ENCODE data around the gene HSD11B2.
A peak's percentile ranks its signal among the peaks of the same experiment; 100 is the strongest.

Gene HSD11B2

DNA sequence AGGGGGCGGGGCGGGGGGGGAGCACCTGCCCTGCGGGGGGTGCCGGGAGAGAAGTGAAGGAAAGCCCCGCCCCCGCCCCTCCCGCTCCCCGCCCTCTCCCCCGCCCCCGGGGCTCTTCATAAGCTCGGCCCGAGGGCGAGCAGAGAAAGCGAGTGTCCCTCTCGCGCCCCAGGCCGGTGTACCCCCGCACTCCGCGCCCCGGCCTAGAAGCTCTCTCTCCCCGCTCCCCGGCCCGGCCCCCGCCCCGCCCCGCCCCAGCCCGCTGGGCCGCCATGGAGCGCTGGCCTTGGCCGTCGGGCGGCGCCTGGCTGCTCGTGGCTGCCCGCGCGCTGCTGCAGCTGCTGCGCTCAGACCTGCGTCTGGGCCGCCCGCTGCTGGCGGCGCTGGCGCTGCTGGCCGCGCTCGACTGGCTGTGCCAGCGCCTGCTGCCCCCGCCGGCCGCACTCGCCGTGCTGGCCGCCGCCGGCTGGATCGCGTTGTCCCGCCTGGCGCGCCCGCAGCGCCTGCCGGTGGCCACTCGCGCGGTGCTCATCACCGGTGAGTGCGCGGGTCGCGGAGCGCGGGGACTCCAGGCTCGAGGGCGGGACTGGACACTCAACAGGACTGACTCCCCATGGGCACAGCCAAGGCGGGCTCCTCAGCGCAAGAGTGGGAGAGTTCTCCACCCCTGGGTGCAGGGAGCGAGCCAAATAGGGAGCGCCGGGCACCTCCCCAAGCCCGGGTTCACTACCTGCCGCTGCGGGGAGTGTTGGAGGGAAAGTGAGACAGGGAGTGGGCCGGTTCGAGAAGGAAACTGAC, at the start of gene HSD11B2:
Gene HSD11B2 (plus strand): TSS at position 145 of the 798 bp plus-strand sequence. CDS start 128 bp downstream, at position 273.
- DNase-seq: peak in 1 of 4 experiments; percentile 12

DNA sequence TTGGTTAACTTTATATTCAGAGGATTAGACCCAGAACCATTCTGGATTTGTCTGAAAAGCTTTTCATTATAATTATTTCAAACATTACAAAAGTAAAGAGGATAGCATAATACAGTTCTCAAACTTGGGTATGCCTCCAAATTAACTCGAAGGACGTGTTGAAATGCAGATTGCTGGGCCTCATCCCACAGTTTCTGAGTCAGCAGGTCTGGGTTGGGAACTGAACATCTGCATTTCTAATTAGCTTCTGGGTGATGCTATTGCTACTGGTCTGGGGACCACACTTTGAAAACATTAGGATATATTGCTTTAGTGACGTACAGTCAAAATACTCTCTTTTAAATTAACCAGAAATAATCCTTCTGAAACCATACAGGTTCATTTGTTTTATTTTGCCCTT, 47.6 kb upstream of the HSD11B2 start:
- DNase-seq: no peak

DNA sequence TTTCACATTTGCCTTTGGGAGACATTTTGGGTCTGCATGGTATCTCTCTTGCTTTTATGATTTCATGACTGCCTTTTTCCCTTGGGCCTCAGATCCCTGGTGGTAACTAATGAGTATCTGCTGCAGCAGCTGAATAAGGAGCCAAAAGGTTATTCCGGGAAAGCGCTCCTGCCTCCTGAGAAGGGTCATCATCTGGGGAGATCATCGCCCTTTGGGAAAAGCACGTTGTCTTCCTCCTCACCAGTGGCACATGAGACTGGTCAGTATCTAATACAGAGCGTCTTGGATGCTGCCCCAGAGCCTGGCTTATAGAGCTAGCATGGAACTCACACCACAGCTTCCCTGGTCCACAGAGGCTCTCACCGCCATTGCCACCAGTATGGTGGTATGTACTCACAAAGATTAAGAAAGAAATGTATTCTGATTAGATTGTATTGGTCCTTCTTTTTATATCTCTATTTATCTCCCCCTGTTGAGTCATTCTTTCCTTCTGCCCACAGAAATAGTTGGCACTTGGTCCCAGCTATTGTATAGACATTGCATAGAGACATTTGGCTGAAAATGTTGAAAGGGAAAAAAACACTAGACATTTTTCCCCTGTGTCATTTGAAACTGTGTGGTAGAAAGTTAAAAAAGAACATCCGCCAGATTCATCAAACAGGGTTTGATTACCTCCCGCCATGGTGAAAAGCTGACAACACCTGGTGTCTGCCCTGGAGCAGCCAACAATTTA, 46.0 kb upstream of the HSD11B2 start:
- no peak for DNase-seq

DNA sequence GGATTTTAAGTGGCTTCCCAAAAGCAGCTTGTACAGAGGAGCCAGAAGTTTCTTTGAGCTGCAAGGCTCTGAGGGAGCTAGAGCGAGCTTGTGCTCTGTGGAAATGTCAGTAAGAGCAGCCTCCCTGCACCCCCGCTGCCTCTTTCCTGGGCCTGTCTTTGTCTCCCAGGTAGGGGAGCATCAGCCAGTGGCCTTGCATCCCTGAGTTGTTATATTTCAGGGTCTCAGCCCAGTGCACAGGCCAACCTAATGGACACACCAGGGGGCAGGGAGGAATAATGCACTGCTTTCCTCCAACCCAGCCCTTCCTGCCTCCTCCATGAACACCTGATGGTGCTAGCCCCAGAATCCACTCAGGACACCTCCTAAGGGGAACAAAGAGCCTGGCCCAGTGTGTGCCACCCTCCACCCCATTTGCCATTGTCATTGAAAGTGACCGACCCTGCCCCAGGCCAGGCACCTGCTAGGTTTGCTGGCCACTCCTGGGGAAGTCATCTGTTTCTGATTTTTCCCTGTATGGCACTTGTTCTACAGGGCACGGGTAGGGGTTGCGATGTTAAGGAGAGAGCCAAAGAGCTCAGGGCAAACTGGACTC, 44.0 kb upstream of the HSD11B2 start:
- DNase-seq: no peak

DNA sequence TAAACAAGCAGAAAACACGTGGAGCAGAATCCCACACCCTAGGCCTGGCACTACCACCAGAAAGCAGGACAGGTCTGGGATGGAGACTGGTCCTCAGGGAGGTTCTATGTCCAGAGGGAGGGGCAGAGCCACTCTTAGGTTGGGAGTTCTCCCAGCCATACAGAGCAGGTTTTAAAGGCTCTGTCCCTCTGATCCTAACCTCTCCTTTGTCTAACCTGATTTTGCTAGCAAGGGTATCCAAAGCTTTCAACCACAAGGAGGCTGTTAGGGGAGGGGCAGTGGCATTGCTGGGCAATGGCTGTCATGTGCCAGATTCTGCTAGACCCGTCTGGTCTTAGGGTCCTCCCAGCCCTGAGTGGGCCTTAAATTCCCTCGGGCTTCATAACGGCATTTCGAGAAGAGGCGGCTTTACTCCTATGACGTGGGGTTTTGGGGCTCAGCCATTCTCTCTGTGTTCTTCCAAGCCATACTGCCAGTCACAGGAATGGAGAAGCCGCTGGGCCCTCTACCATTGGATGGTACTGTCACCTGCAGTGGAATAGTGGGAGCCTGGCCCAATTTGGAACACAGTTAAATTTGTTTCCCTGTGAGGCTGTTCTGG, 43.3 kb upstream of the HSD11B2 start:
- no peak for DNase-seq

DNA sequence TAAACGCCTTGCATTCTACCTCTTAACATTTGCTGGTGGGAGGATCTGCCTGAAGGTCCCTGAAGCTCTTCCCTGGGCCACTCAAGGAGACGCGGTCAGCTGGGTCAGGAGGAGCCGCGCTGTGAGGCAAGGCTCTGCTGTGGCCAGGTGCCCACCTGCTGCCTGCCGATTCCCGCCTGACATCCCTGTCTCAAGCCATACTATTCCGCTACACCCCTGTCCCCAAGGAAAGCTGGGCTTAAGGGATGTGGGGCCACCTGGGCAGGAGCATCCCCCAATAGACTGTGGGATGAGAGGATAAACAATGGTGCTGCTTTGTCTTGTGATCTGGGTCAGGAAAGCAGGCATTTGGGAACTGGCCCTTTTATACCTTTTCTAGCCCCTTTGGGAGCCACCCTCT, 42.7 kb upstream of the HSD11B2 start:
- no peak for DNase-seq

DNA sequence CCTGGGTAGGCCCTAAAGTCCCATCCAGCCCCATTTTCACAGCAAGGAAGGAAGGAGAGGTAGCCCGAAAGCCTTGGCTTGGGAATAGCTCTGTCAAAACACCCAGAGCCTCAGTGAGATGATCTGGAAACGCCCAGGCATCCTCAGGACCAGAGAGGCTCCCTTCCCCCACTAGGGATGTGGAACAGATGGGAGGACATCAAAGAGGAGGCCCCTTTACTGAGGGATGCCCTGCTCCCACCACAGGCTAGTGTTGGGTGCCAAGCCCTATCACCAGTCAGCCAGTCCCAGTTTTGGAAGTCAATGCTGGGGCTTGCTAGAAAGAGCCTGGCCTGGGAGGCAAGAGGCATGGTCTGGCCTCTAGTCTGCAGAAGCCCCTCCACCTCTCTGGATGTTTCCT, 42.3 kb upstream of the HSD11B2 start:
- no peak for DNase-seq

DNA sequence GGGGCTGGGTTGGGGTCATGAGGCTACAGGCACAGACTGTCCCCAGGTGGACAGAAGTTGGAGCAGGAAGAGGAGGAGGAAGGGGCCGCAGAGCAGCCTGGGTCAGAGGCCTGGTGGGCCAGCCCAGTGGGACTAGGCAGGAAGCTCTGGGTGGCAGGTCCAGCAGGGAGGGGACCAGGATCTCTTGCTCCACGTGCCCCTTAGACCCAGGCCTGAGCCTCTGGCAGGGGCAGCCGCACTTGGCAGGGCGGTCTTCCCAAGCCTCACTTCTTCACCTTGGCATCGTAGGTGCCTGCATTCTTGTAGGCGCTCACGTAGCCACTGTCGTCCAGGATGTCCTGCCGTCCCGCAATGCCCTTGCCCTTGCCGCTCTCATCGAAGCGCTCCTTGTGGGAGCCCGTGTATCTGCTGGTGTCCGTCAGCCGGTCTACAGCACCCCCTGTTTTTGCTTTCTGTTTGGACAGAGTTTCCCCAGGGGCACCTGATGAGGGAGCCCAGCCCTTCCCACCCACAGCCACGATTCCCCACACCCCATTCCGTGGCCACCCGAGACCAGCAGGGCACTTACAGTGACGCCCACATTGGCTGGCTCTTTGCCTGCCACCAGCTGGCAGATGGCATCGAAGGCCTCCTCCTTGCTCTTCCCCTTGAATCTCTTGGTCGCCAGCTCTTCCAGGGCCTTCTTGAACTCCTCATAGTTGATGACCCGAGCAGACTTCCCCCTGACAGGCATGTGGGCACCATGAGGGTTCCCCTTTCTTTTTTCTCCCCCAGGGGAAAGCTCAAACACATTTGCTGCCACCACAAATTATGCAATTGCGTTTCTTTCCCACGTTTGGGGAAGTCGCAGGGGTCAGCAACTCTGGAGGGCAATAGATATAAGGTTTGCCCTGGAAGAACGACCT, 40.8 kb upstream of the HSD11B2 start:
- no peak for DNase-seq

DNA sequence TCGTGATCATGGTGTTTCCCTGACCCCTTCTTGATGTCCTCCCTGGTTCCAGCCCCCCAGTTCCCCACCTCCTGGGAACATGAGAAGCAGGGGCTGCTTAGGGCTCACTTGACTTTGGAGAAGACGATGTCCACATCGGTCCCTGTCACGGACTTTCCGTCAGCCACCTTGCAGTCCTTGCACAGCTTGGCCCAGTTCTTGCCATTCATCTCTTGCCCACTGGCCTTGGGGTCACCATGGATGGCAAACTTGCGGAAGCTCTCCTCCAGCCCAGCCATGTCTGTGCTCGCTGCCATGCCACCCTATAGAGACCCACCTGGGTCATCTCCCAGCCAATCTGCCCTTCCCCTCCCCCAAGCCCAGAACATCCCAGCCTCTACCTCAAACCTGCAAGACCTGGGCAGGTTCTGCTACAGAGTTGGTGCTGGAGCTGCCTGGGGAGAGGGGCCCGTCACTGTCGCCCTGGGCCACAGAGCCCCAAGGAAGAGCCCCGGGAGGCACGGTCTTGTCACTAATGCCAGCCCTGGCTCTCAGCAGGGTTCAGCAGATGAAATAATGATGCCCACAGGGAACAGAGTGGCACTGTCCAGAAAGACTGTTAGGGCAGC, 40.0 kb upstream of the HSD11B2 start:
- no peak for DNase-seq

DNA sequence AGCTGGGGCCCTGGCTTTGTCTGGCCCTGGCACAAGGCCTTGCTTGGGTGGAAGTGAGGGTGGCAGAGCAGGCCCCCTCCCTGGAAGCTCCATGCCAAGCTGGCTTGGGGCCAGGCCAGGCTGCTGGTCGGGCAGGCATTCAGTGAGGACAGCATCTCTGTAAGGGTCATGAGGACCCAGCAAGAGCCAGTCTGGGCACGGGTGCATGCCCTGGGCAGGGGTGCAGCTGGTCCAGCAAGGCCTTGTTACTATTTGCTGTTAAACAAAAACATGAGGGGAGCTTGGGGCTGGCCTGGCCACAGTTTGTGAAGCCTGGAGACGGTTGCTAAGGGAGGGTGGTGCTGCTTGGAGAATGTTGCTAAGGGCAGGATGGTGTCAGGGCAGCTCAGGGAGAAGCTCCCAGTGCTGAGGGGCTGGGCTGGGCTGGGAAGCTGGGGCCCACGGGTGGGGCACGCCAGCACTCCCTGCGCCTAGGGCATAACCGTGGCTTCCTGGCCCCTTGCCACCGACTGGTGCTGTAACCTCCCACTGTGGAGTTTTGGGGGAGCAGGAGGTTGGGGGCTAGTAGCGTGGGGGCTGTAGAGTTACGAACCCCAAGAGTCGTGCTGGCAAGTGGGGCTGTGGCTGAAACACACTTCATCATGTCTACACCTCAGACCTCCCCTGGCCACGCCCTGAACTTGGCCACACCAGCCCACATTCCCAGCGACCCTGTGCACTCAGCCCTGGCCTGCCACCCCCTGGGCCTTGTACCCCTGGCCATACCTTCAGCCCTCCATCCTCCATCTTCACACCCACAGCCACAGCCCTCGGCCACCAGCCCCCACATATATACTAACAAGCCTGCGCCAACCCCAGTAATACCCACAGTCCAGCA, 39.3 kb upstream of the HSD11B2 start:
- DNase-seq: no peak

DNA sequence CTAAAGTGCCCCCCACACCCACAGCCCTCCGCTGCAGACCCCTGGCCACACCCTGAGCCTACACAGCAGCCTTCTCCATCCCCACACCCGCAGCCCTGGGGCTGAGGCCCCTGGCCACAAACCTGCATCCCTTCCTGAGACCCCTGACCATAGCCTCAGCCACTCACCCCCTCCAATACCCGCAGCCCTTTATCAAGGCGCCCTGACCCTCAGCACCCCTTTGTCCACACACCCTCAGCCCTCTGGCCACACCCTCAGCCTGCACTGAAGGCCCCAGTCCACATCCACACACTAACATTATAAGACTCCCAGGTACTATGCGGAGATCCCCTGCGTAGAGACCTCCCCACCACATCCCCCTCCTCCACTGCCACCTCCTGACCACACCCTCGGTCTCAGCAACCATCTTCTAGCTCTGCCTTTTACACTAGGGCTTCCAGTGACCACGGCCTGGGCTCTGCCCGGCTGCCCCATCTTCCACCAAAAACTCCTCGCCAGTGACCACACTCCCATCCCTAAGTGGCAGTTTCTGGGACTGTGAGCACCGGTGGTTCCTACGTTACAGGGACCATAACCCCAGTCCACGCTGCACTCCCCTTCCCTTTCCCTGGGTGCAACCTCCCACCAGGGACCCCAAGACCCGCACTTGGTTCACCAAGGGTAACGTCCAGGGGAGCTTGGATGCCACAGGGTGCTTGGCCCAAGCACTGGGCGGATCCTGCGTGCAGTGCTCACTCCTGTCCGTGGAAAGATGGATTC, 38.4 kb upstream of the HSD11B2 start:
- DNase-seq: no peak

DNA sequence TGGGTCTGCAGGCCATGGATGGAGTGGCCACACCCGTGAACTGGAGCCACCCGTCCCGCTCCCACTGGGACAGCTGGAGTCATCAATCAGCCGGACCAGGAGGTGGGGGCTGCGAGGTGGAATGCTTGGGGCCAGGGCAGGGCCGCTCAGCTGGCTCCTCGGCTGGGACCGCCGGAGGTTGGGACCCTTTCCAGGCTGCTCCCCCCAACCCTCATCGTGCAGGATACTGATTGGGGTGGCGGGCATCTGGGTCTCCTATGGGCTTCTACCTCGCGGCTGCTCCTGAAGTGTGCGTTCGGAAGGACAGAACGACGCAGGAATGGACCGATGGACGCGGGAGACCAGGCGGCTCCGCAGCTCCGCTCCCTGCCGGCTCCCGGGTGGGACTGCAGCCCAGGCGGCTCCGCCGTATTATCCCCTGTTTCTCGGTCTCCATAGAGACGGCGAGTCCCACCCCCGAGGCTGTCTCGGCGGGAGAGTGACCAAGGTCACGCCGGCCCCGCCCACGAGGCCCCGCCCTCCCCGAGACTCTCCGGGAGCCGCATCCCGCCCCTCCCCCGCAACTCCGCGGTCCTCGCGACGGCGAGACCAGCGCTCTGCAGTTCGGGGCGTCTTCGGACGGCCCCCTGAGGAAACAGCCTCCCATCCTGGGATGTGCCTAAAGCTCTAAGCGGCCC, 37.7 kb upstream of the HSD11B2 start, which contains the start of gene TPPP3:
Gene TPPP3 (minus strand): TSS at position 388 of the 677 bp plus-strand sequence. CDS start 2,387 bp downstream, outside the sequence.
- peak in 1 of 4 experiments; percentile 8 for DNase-seq

DNA sequence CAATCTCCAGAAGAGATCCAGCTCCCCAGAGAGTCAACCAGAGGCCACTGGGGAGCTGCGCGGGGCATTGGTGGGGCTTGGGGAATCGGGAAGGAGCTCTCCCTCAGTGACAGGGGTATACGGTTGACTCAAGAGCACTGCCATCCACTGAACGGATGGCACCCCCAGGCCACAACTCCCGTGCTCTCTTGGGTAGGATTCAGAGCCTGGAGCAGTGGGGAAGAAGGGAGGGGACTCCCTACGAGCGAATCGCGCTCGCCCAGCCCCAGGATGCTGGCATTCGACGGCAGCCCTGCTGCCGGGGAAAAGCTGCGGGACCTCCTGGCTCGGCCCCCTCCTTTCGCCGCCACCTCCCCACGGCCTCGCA, 37.1 kb upstream of the HSD11B2 start:
- DNase-seq: no peak

DNA sequence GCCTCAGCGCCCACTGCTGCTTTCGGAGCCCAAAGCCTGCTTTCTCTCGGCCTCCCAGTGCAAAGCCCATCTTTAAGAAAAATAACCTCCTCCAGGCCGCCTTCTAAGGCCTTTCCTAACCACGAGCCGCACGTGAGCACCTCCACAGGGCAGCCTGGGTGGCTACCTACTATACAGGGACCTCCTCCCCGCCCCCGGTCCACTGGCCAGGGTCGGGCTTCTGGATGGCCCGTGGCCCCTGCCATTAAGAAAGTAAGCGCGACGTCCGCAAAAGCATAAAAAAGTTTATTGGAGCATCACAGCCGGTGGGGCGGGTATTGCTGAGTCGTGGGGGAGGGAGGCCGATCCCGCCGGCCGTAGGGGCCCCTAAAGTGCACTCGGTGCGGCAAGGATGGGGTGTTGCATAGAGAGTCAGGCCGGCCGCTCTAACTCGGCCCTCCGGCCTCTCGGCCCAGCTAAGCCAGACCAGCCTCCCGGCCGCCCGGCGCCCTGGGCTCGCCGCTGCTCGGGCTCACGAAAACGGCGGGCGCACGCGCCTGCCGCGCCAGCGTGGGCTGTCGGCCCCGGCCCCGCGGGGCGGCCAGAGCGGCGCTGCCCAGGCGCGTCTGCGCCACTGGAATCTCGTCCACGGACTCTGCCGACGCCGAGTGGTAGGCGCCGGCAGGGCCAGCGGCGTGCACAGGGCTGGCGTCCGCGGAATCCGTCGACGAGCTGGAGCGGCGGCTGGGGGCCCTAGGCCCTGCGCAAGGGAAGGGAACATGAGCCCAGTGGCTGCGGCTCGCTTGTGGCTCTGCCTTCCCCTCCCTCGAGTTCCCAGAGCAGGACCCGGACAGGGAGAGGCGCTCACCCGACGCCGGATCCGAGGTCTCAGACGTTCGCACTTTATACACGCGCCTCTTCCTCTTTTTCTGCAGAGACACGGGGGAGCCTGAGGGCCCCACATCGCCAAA, 36.5 kb upstream of the HSD11B2 start:
- no peak for DNase-seq

DNA sequence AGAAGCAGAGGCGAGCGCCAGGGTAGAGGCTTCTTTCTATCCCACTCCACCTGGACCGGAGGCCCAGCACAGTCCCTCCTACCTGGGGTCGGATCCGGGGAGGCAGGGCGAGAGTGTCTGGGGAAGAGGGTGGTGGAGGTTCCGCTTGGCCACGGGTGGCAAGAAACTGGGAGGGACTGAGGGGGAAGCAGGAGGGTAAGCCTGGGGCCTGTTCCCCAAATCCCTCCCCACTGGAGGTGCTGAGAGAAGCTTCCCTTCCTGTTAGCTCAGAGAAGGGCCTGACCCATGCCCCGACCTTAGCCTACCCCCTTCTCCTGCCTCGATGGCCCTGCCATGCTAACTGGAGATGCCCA, 35.8 kb upstream of the HSD11B2 start:
- no peak for DNase-seq

DNA sequence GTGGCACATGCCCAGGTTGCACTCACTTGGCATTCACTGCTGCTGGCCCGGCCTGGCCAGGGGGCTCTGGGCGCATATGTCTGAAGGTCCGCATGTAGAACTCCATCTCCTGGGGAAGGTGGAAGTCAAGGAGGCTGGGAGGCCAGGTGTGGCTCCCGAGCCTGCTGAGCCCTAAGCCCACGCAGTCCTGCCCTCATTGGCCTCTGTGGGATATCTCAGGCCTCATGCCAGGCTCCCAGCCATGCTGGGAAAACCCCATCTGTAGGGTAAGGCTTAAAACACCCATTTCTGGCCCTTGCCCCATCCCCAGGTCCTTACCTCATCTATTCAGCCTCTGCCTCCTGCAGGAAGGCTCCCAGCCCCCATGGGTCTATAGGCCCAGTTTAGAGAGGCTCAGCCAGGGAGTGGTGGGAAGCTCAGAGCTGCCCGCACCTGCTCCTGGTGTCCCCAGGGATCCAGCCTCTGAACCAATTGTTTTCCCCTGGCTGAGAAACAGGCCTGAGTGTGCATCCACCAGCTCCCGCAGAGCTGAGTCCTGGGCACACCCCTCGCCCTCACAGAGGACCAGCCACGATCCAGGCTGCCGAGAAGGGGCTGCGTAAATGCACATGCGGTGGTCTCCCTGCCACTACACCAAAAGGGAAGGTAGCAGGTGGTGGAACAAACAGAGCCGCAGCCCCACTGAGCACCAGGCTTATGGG, 35.3 kb upstream of the HSD11B2 start:
- no peak for DNase-seq

DNA sequence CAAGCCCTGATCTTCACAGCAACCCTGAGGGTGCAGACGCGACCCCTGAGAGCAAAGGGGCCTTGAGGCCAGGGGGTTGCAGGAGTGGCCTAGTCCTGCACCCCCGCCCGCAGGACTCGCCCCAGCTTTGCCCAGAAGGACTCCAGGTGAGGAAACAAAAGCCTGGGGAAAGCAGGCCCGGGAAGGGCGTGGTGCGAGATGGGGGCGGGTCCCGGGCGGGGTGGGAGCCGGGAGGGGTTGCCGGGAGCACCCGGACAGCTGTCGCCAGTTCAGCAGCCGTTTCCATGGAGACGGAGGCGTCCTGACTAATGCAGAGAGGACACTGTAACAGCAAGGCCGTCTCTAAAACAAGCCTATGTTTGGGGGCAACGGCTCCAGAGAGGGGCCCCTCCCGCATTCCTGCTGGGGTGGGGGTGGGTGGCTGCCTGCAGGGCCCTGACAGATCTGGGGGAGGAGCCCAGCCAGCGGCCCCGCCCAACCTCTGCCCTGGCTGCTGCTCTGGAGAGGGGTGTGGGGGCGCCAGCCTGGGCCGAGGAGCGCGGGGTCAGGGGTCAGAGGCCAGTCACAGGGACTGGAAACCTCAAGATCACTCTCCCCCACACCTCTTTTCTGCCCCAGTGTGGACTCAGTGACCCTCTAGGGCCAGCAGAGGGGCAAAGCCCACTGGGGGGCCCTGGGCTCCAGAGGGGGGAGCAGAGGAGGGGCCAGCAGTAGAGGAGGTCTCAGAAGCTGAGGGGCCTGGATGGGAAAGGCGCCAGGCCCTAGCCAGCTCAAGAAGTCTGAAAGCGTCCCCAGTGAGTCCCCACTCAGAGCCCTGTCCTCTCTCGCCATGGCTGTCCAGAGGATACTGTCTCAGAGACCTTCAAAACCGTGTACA, 34.5 kb upstream of the HSD11B2 start:
- no peak for DNase-seq

All from activated CD4-positive, CD25-positive, alpha-beta regulatory T cell (primary cell).